SK-N-MC (cell line): ENCODE results near the gene ZNF575.

Source experiments
- EZH2 ChIP-seq: fragments of 200-600 bp; sonication (generic); IDR thresholded peaks from one replicate; pipeline ENCODE4 v1.6.1; 2017; ENCODE audit warnings: antibody characterized with exemption
- FOXP2 ChIP-seq: optimal IDR thresholded peaks from 2 replicates; pipeline ENCODE3; 2011; ENCODE audit warnings: mild to moderate bottlenecking, moderate library complexity; ENCODE audit not compliant: insufficient read depth; ENCODE audit errors: extremely low read length, control extremely low read depth
- POLR2AphosphoS5 ChIP-seq: IDR thresholded peaks from 2 replicates; pipeline ENCODE4 v1.6.1; 2012; ENCODE audit warnings: mild to moderate bottlenecking, low read depth, low read length, borderline replicate concordance

DNA sequence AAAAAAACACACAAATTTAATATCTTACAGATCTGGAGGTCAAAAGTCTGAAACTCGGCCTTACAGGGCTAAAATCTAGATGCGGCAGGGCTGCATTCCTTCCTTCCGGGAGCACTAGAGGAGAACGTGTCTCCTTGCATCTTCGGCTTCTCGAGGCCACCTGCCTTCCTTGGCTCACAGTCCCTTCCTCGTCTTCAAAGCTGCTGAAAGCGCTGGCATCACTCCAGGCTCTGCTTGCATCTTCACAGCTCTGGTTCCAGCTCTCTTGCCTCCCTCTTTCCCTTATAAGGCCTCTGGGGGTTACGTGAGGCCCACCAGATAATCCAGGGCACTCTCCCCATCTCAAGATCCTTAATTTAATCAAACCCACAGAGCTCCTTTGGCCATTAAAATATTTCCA, 31.8 kb downstream of the ZNF575 start:
- no peak for TF ChIP-seq POLR2AphosphoS5
- TF ChIP-seq EZH2: no peak
- TF ChIP-seq FOXP2: no peak
